ENCODE data around the gene ANGPTL2. TPM values are rescaled to one million over a fixed set of nuclear protein-coding genes. Genes with fewer than 3 reads are reported as not detected.

ANGPTL2 gene
- total and polyA plus RNA-seq, 9 of the 15 experiments (the other 6 are each of a cell fraction or from before 2014, with no cell fraction given): not detected

- in situ Hi-C loops (cut with MboI) (no loop called here), intact Hi-C loops (cut with micrococcal nuclease) (no loop called here)
- H3K36me3 ChIP-seq (ENCODE audit: control insufficient read depth, insufficient read depth, low read length): no peaks in the 10 kb centered on the region
- BruUV-seq (replicated peaks): no TSS peak
- ChIA-PET POLR2A (interaction anchor here (1.7 kb wide), 1 partner anchor 9 kb away, joined by 5 read pairs; no protein-coding TSS in a partner anchor), CTCF (ENCODE audit: low intra/inter-chr PET ratio) (no interaction called here)
- H3K9me1 ChIP-seq (ENCODE audit: control insufficient read depth, insufficient read depth, low read length): no peaks in the 10 kb centered on the region
- H3K27me3 ChIP-seq (ENCODE audit: control insufficient read depth in 2 of 2, insufficient read depth in 2 of 2, low read length in 2 of 2): peaks cover 4 to 70% of the 10 kb centered on the region in 2 experiments
- H2AFZ ChIP-seq (ENCODE audit: low read depth, low read length): no peak overlapping the region
- H4K20me1 ChIP-seq (replicated peaks; ENCODE audit: control insufficient read depth, insufficient read depth, low read length): peaks cover 12% of the 10 kb centered on the region
- no peak for FAIRE-seq
- H3K79me2 ChIP-seq (ENCODE audit: control insufficient read depth, insufficient read depth, low read length): no peaks in the 10 kb centered on the region
- H3K4me1 ChIP-seq (replicated peaks in 1 of 2; ENCODE audit: control insufficient read depth in 2 of 2, insufficient read depth in 2 of 2, low read length in 2 of 2): peaks cover 0 to 4% of the 10 kb centered on the region in 2 experiments; a peak in 1 of 5 replicates
- no peak for ATAC-seq
- H3K4me3 ChIP-seq: no peak overlapping the region
- no peak overlapping the region for H3K9ac ChIP-seq (ENCODE audit: insufficient read depth in 1 of 2, low read depth in 2 of 2, low read length in 2 of 2)
- H3K9me3 ChIP-seq (replicated peaks; ENCODE audit: control insufficient read depth, insufficient read depth, low read depth, low read length): no peaks in the 10 kb centered on the region
- no peak for DNase-seq (ENCODE audit: extremely low read depth in 1 of 4, low spot score in 3 of 4)
- no peak overlapping the region for H3K27ac ChIP-seq (ENCODE audit: extremely low read depth, low read depth, low read length)
- 10% methylated on average over 5 of the region's 5 CpGs for WGBS (ENCODE audit: insufficient coverage, low coverage, missing lambda C conversion rate)
- no peak for TF ChIP-seq ZEB2 (IDR thresholded peaks at IDR 0.05)
- TF ChIP-seq LEF1 (IDR thresholded peaks at IDR 0.05): no peak
- TF ChIP-seq DEAF1 (CRISPR knock-in tag; IDR thresholded peaks at IDR 0.05): no peak
- TF ChIP-seq OTX1 (CRISPR knock-in tag; IDR thresholded peaks at IDR 0.05): no peak
- TF ChIP-seq ILK (tag; IDR thresholded peaks at IDR 0.05; ENCODE audit: borderline replicate concordance, low read depth): no peak
- TF ChIP-seq SMARCB1 (IDR thresholded peaks at IDR 0.05; ENCODE audit: insufficient read length, low read depth): no peak
- no peak for TF ChIP-seq TCF3 (CRISPR knock-in tag; IDR thresholded peaks at IDR 0.05)
- no peak for TF ChIP-seq CREB5 (CRISPR knock-in tag; IDR thresholded peaks at IDR 0.05)
- TF ChIP-seq TCF15 (CRISPR knock-in tag; IDR thresholded peaks at IDR 0.05): no peak
- TF ChIP-seq BRF2 (IDR thresholded peaks at IDR 0.05; ENCODE audit: borderline replicate concordance, insufficient read depth, insufficient read length): no peak
- TF ChIP-seq ZNF785 (CRISPR knock-in tag; IDR thresholded peaks at IDR 0.05): no peak
- TF ChIP-seq U2AF1 (optimal IDR thresholded peaks at IDR 0.05; ENCODE audit: low read depth, low read length): no peak
- TF ChIP-seq CHD2 (IDR thresholded peaks at IDR 0.05; ENCODE audit: low read depth, low read length): no peak
- no peak for TF ChIP-seq KLF13 (tag; IDR thresholded peaks at IDR 0.05; ENCODE audit: borderline replicate concordance, low read depth)
- TF ChIP-seq FOXK1 (CRISPR knock-in tag; IDR thresholded peaks at IDR 0.05; ENCODE audit: borderline replicate concordance): no peak
- no peak overlapping the region for H3K4me2 ChIP-seq (ENCODE audit: insufficient read depth, low read length)
Measured at GRCh38 chr9:127114606-127115005, 7.8 kb downstream of the ANGPTL2 start.

Measured in K562 (cell line).